ENCODE results near the gene NOBOX.
"Not testable (repeated sequence)": the region's sequence is repeated elsewhere in the genome, so short reads cannot be mapped to it uniquely, and the experiment has no call there.

Gene NOBOX

GRCh38 chr7:144356860-144357259, 46.6 kb downstream of the NOBOX start:
- H3K27me3 ChIP-seq (ENCODE audit: low read depth, low read length); H3K36me3 ChIP-seq (ENCODE audit: control insufficient read depth in 1 of 2, insufficient read depth in 2 of 2, low read length in 2 of 2); H3K9me3 ChIP-seq (ENCODE audit: control insufficient read depth in 1 of 2, low read length in 2 of 2); H3K4me3 ChIP-seq (ENCODE audit: low read depth in 1 of 2, low read length in 2 of 2); H3K4me1 ChIP-seq (ENCODE audit: control insufficient read depth in 1 of 2, insufficient read depth in 2 of 2, low read length in 2 of 2); H3K27ac ChIP-seq (ENCODE audit: low read length): not testable (repeated sequence)

GRCh38 chr7:144356185-144356584, 47.3 kb downstream of the NOBOX start:
- not testable (repeated sequence) for H3K9me3 ChIP-seq (ENCODE audit: control insufficient read depth in 1 of 2, low read length in 2 of 2); H3K27ac ChIP-seq (ENCODE audit: low read length); H3K36me3 ChIP-seq (ENCODE audit: control insufficient read depth in 1 of 2, insufficient read depth in 2 of 2, low read length in 2 of 2); H3K4me1 ChIP-seq (ENCODE audit: control insufficient read depth in 1 of 2, insufficient read depth in 2 of 2, low read length in 2 of 2); H3K4me3 ChIP-seq (ENCODE audit: low read depth in 1 of 2, low read length in 2 of 2); H3K27me3 ChIP-seq (ENCODE audit: low read depth, low read length)

- not testable (repeated sequence) for H3K4me3 ChIP-seq (ENCODE audit: low read depth in 1 of 2, low read length in 2 of 2); H3K36me3 ChIP-seq (ENCODE audit: control insufficient read depth in 1 of 2, insufficient read depth in 2 of 2, low read length in 2 of 2); H3K4me1 ChIP-seq (ENCODE audit: control insufficient read depth in 1 of 2, insufficient read depth in 2 of 2, low read length in 2 of 2); H3K9me3 ChIP-seq (ENCODE audit: control insufficient read depth in 1 of 2, low read length in 2 of 2); H3K27ac ChIP-seq (ENCODE audit: low read length); H3K27me3 ChIP-seq (ENCODE audit: low read depth, low read length)
Measured at GRCh38 chr7:144355176-144355822, 48.2 kb downstream of the NOBOX start, which contains the start of gene ARHGEF5. Gene ARHGEF5 (plus strand): TSS chr7:144355402. CDS start chr7:144362670, 7,268 bp downstream.

GRCh38 chr7:144351667-144352066, 51.8 kb downstream of the NOBOX start:
- H3K4me3 ChIP-seq (ENCODE audit: low read depth in 1 of 2, low read length in 2 of 2); H3K9me3 ChIP-seq (ENCODE audit: control insufficient read depth in 1 of 2, low read length in 2 of 2); H3K27me3 ChIP-seq (ENCODE audit: low read depth, low read length); H3K36me3 ChIP-seq (ENCODE audit: control insufficient read depth in 1 of 2, insufficient read depth in 2 of 2, low read length in 2 of 2); H3K4me1 ChIP-seq (ENCODE audit: control insufficient read depth in 1 of 2, insufficient read depth in 2 of 2, low read length in 2 of 2); H3K27ac ChIP-seq (ENCODE audit: low read length): not testable (repeated sequence)

GRCh38 chr7:144348625-144349024, 54.9 kb downstream of the NOBOX start:
- H3K9me3 ChIP-seq (ENCODE audit: control insufficient read depth in 1 of 2, low read length in 2 of 2); H3K4me3 ChIP-seq (ENCODE audit: low read depth in 1 of 2, low read length in 2 of 2); H3K36me3 ChIP-seq (ENCODE audit: control insufficient read depth in 1 of 2, insufficient read depth in 2 of 2, low read length in 2 of 2); H3K27me3 ChIP-seq (ENCODE audit: low read depth, low read length); H3K4me1 ChIP-seq (ENCODE audit: control insufficient read depth in 1 of 2, insufficient read depth in 2 of 2, low read length in 2 of 2); H3K27ac ChIP-seq (ENCODE audit: low read length): not testable (repeated sequence)

All from muscle layer of duodenum (tissue), 2 donors.